SK-N-SH (cell line): ENCODE data around the gene PPP1R10. TPM values are rescaled to one million over a fixed set of nuclear protein-coding genes. Genes with fewer than 3 reads are reported as not detected.

ENCODE experiments used
- CTCF ChIA-PET: fragments of 300-600, 350-600 bp; formaldehyde crosslinking; extraction: SDS; loops from one replicate; lab custom pipeline; 2021; lab: Yijun Ruan, JAX
- POLR2A ChIA-PET: fragments of 350-600 bp; sonication (Branson Sonifier 250); formaldehyde crosslinking; extraction: SDS; loops from one replicate; lab custom pipeline; 2020; ENCODE audit warnings: antibody characterized with exemption, inconsistent platforms; lab: Yijun Ruan, JAX
- DNase-seq: peaks from one replicate; pipeline ENCODE4 v3.0.0; 2012
- H2AFZ ChIP-seq: fragments of 200-600 bp; sonication (generic); 2 replicates; pipeline ENCODE4 v1.8.1; 2016; ENCODE audit warnings: antibody characterized with exemption, mild to moderate bottlenecking, low read depth
- H3F3A ChIP-seq: fragments of 200-600 bp; sonication (generic); replicated peaks from 2 replicates; pipeline ENCODE3; 2016; ENCODE audit warnings: antibody characterized with exemption, mild to moderate bottlenecking; ENCODE audit not compliant: insufficient read depth
- H3K27ac ChIP-seq, 2 experiments: fragments of 200-500 bp in 1 of 2; fragments of 200-600 bp in 1 of 2; sonication (Bioruptor generic) in 1 of 2; sonication (generic), shearing (Covaris generic) in 1 of 2; 2 replicates each; pipeline versions ENCODE4 v1.5.1 to v1.6.1; 2014 to 2016; ENCODE audit warnings: low read depth in 2 of 2, inconsistent platforms in 1 of 2, low read length in 1 of 2, mild to moderate bottlenecking in 1 of 2, mixed read lengths in 1 of 2
- H3K27me3 ChIP-seq: fragments of 200-600 bp; sonication (generic), shearing (Covaris generic); 2 replicates; pipeline ENCODE4 v1.6.1; 2016; ENCODE audit warnings: mixed run types; ENCODE audit not compliant: insufficient read depth
- H3K36me3 ChIP-seq, 2 experiments: fragments of 200-500 bp in 1 of 2; fragments of 200-600 bp in 1 of 2; sonication (Bioruptor generic) in 1 of 2; sonication (generic) in 1 of 2; replicated peaks in 1 of 2; 2 replicates each; pipeline versions ENCODE3 to v1.5.1; 2014 to 2016; ENCODE audit warnings: low read length in 1 of 2, mild to moderate bottlenecking in 1 of 2; ENCODE audit not compliant: insufficient read depth in 2 of 2, control insufficient read depth in 1 of 2
- H3K4me1 ChIP-seq, 2 experiments: fragments of 200-500 bp in 1 of 2; fragments of 200-600 bp in 1 of 2; sonication (Bioruptor generic) in 1 of 2; sonication (generic), shearing (Covaris generic) in 1 of 2; 2 replicates each; pipeline versions ENCODE4 v1.5.1 to v1.6.1; 2014 to 2016; ENCODE audit warnings: low read depth in 1 of 2, low read length in 1 of 2, mixed run types in 1 of 2; ENCODE audit not compliant: insufficient read depth in 2 of 2, control insufficient read depth in 1 of 2
- H3K4me2 ChIP-seq: fragments of 200-600 bp; sonication (generic), shearing (Covaris generic); 2 replicates; pipeline ENCODE4 v1.6.1; 2017; ENCODE audit warnings: mixed run types
- H3K4me3 ChIP-seq, 2 experiments: fragments of 200-500 bp in 1 of 2; fragments of 200-600 bp in 1 of 2; sonication (Bioruptor generic) in 1 of 2; sonication (generic), shearing (Covaris generic) in 1 of 2; 2 replicates each; pipeline versions ENCODE4 v1.5.1 to v1.8.1; 2014 to 2016; ENCODE audit warnings: low read depth in 2 of 2, inconsistent platforms in 1 of 2, low read length in 1 of 2, mild to moderate bottlenecking in 1 of 2, mixed read lengths in 1 of 2, moderate library complexity in 1 of 2
- H3K79me2 ChIP-seq: fragments of 200-600 bp; sonication (generic); 2 replicates; pipeline ENCODE4 v1.8.1; 2017; ENCODE audit warnings: mild to moderate bottlenecking; ENCODE audit not compliant: insufficient read depth
- H3K9ac ChIP-seq: fragments of 200-600 bp; sonication (generic); 2 replicates; pipeline ENCODE4 v1.6.1; 2017; ENCODE audit warnings: mixed run types
- H3K9me2 ChIP-seq: fragments of 200-600 bp; sonication (generic); 2 replicates; pipeline ENCODE4 v1.6.1; 2017; ENCODE audit warnings: mixed run types
- H3K9me3 ChIP-seq: fragments of 200-600 bp; sonication (generic); 2 replicates; pipeline ENCODE4 v1.6.1; 2017; ENCODE audit warnings: mixed run types, mild to moderate bottlenecking, moderate library complexity
- H4K20me1 ChIP-seq: fragments of 200-600 bp; sonication (generic); 2 replicates; pipeline ENCODE4 v1.6.1; 2017; ENCODE audit warnings: mild to moderate bottlenecking, mixed run types; ENCODE audit not compliant: insufficient read depth
- CHD2 ChIP-seq: fragments of 150-350 bp; IDR thresholded peaks from 2 replicates; pipeline ENCODE4 v1.6.1; 2018; ENCODE audit warnings: low read length; ENCODE audit not compliant: partially characterized antibody
- ELF1 ChIP-seq: IDR thresholded peaks from 2 replicates; pipeline ENCODE4 v1.4.0; 2012
- EP300 ChIP-seq, 2 experiments: IDR thresholded peaks; 2 replicates each; pipeline versions ENCODE4 v1.4.0 to v1.6.1; 2012; ENCODE audit warnings: borderline replicate concordance in 1 of 2, low read depth in 1 of 2, low read length in 1 of 2
- FOSL2 ChIP-seq: IDR thresholded peaks from 2 replicates; pipeline ENCODE4 v1.4.0; 2012; ENCODE audit warnings: low read depth, mild to moderate bottlenecking, moderate library complexity, borderline replicate concordance
- FOXJ3 ChIP-seq: sonication (generic); formaldehyde crosslinking; IDR thresholded peaks from 2 replicates; pipeline ENCODE4 v1.5.1; 2020; ENCODE audit warnings: mild to moderate bottlenecking, missing genetic modification reagents
- GABPA ChIP-seq: IDR thresholded peaks from 2 replicates; pipeline ENCODE4 v1.4.0; 2012; ENCODE audit warnings: low read depth, mild to moderate bottlenecking
- GATA2 ChIP-seq: sonication (generic); formaldehyde crosslinking; IDR thresholded peaks from 2 replicates; pipeline ENCODE4 v1.5.0; 2020; ENCODE audit warnings: mild to moderate bottlenecking, missing genetic modification reagents
- IRF3 ChIP-seq: fragments of 150-350 bp; IDR thresholded peaks from 2 replicates; pipeline ENCODE4 v1.6.1; 2016; ENCODE audit warnings: mild to moderate bottlenecking, low read depth, low read length
- MAX ChIP-seq: IDR thresholded peaks from 2 replicates; pipeline ENCODE4 v1.4.0; 2012; ENCODE audit warnings: low read depth
- MEF2A ChIP-seq: IDR thresholded peaks from 2 replicates; pipeline ENCODE4 v1.4.0; 2012; ENCODE audit warnings: low read depth, borderline replicate concordance
- NFIC ChIP-seq: IDR thresholded peaks from 2 replicates; pipeline ENCODE4 v1.4.0; 2012; ENCODE audit warnings: borderline replicate concordance
- NRF1 ChIP-seq: IDR thresholded peaks from 2 replicates; pipeline ENCODE4 v1.6.1; 2012; ENCODE audit warnings: low read depth, mild to moderate bottlenecking, low read length
- PBX3 ChIP-seq: IDR thresholded peaks from 2 replicates; pipeline ENCODE4; 2012
- POLR2AphosphoS5 ChIP-seq: IDR thresholded peaks from 2 replicates; pipeline ENCODE4 v1.6.1; 2012; ENCODE audit warnings: low read depth, low read length
- SIN3A ChIP-seq: IDR thresholded peaks from 2 replicates; pipeline ENCODE4 v1.6.1; 2012; ENCODE audit warnings: low read depth, mild to moderate bottlenecking, low read length, moderate library complexity, borderline replicate concordance
- SMC3 ChIP-seq: IDR thresholded peaks from 2 replicates; pipeline ENCODE4 v1.6.1; 2012; ENCODE audit warnings: low read depth, low read length, improper control_type of control experiment
- USF1 ChIP-seq: IDR thresholded peaks from 2 replicates; pipeline ENCODE4 v1.4.0; 2012; ENCODE audit warnings: low read depth, borderline replicate concordance
- USF2 ChIP-seq: fragments of 150-350 bp; IDR thresholded peaks from 2 replicates; pipeline ENCODE4 v1.6.1; 2017; ENCODE audit warnings: antibody characterized with exemption, low read length, low read depth, borderline replicate concordance
- ZBTB33 ChIP-seq: IDR thresholded peaks from 2 replicates; pipeline ENCODE4 v1.4.0; 2012; ENCODE audit warnings: low read depth, borderline replicate concordance
- WGBS: methylation state at CpG from one replicate; pipeline ENCODE4 v1.1.6; 2017; ENCODE audit warnings: low lambda C conversion rate; 5-methylcytosine and 5-hydroxymethylcytosine counted together
- polyA plus RNA-seq, 3 experiments: library from polyadenylated mRNA; depleted of rRNA; stranded (reverse); fragments of >200 nt; gene quantifications; 2 replicates each; pipeline ENCODE4 v1.2.3, GENCODE V29; 2012

The PPP1R10 gene
- polyA plus RNA-seq, 1 of the 3 experiments (the other 2 are of a cell fraction): 16.8 TPM

GRCh38 chr6:30571762-30572082 lies 45.3 kb downstream of the PPP1R10 start:
- H3K79me2 ChIP-seq: peaks cover 55% of the 10 kb centered on the region
- peaks cover 3 to 19% of the 10 kb centered on the region in 2 experiments for H3K36me3 ChIP-seq
- peak overlapping the region; percentile 95 to 97 for H3K27ac ChIP-seq
- H3F3A ChIP-seq: no peaks in the 10 kb centered on the region
- ChIA-PET CTCF (interaction anchor here (2.0 kb wide), 1 partner anchor 30 kb away, joined by 8 read pairs; no protein-coding TSS in a partner anchor), POLR2A (interaction anchor here (0.7 to 2.3 kb wide), 9 partner anchors 10 to 46 kb away, joined by 3 to 16 read pairs (median 6); partner anchors contain the start of genes MRPS18B, PPP1R10 and PRR3)
- TF ChIP-seq GATA2 (no peak), NFIC (no peak), NRF1 (no peak), FOXJ3 (no peak), SIN3A (no peak), MAX (no peak), SMC3 (no peak), IRF3 (no peak), PBX3 (no peak)
- no peaks in the 10 kb centered on the region for H3K9me3 ChIP-seq
- peak overlapping the region; percentile 73 for H2AFZ ChIP-seq
- H4K20me1 ChIP-seq: peaks cover 41% of the 10 kb centered on the region
- H3K27me3 ChIP-seq: no peaks in the 10 kb centered on the region
- WGBS: 0% methylated on average over 8 of the region's 8 CpGs
- no peak for DNase-seq
- peak overlapping the region; percentile 97 for H3K4me2 ChIP-seq
- peak overlapping the region; percentile 95 for H3K9ac ChIP-seq
- peak overlapping the region; percentile 61 to 81 for H3K4me3 ChIP-seq
- no peaks in the 10 kb centered on the region for H3K9me2 ChIP-seq
- peaks cover 12 to 21% of the 10 kb centered on the region in 2 experiments; a peak in 3 of 4 replicates for H3K4me1 ChIP-seq

GRCh38 chr6:30571075-30571761 lies 45.8 kb downstream of the PPP1R10 start, which contains the start of gene ABCF1:
Gene ABCF1, plus strand, starts transcription at chr6:30571442. Its CDS starts 46 bp downstream, at chr6:30571488.
- ChIA-PET POLR2A (interaction anchor here (0.6 to 2.3 kb wide), 13 partner anchors 9 to 971 kb away, joined by 3 to 16 read pairs (median 6); partner anchors contain the start of genes DDX39B, MRPS18B, PPP1R10 and PRR3), CTCF (interaction anchor here (1.1 to 2.4 kb wide), 3 partner anchors 26 to 30 kb away, joined by 4 to 12 read pairs (median 8); no protein-coding TSS in a partner anchor)
- Histone ChIP-seq H3K79me2 (peaks cover 50% of the 10 kb centered on the region), H3F3A (no peaks in the 10 kb centered on the region), H3K4me3 (peak within 1 kb of the TSS; percentile 61 to 81), H3K27ac (peak within 1 kb of the TSS; percentile 95 to 97), H3K27me3 (no peaks in the 10 kb centered on the region), H3K9ac (peak within 1 kb of the TSS; percentile 95), H3K9me2 (no peaks in the 10 kb centered on the region), H2AFZ (peak within 1 kb of the TSS; percentile 95), H3K36me3 (peaks cover 0 to 15% of the 10 kb centered on the region in 2 experiments), H3K9me3 (no peaks in the 10 kb centered on the region), H3K4me2 (peak within 1 kb of the TSS; percentile 97), H3K4me1 (peaks cover 12 to 21% of the 10 kb centered on the region in 2 experiments; a peak in 3 of 4 replicates), H4K20me1 (peaks cover 41% of the 10 kb centered on the region)
- WGBS: under 1% methylated on average over 47 of the region's 59 CpGs
- peak; percentile 97 for DNase-seq
- TF ChIP-seq GABPA: peak; percentile 91
- no peak; a peak in 2 of 4 replicates for TF ChIP-seq EP300 (IDR thresholded peaks at IDR 0.05; ENCODE audit: borderline replicate concordance in 1 of 2, low read depth in 1 of 2, low read length in 1 of 2)
- peak; percentile 97 for TF ChIP-seq POLR2AphosphoS5
- peak; percentile 92; the same call in 1 of the 2 replicates for TF ChIP-seq SIN3A
- TF ChIP-seq USF1: peak; percentile 60; the same call in 1 of the 2 replicates
- TF ChIP-seq MAX: peak; percentile 97
- peak; percentile 85 for TF ChIP-seq CHD2
- TF ChIP-seq MEF2A: no peak
- TF ChIP-seq USF2: peak; percentile 28; the same call in 1 of the 2 replicates
- TF ChIP-seq ELF1: peak; percentile 74
- no peak for TF ChIP-seq FOSL2
- peak; percentile 68 for TF ChIP-seq ZBTB33
